Activated CD8-positive, alpha-beta memory T cell treated with anti-CD3 and anti-CD28 coated beads, Interleukin-2, amount 50 U/mL, for 48 hours (primary cell): Measurements from ENCODE around the gene LRRC36.

Experiments
- DNase-seq: peaks from one replicate; pipeline ENCODE4 v3.0.0-alpha.2; 2020

Gene LRRC36

GRCh38 chr16:67426022-67426421, 99.4 kb downstream of the LRRC36 start:
- DNase-seq, result no peak

DNA sequence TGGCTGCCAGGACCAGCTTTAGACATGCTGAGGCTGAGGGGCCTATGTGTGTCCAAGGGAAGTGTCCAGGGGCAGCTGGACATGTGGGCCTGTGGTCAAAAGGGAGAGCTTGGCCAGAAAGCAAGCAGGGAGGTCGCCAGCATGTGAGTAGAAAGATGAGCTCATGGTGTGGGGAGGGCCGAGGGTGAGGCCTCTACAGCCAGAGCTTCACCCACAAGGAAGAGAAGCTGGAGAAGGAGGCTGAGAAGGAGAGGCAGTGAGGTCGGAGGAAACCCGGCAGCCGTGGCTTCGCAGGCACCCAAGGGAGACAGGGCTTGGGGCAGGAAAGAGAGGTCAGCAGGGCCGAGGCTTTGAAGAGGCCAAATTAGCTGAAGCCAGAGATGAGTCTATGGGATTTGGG, 100.3 kb downstream of the LRRC36 start:
- DNase-seq, result no peak

DNA sequence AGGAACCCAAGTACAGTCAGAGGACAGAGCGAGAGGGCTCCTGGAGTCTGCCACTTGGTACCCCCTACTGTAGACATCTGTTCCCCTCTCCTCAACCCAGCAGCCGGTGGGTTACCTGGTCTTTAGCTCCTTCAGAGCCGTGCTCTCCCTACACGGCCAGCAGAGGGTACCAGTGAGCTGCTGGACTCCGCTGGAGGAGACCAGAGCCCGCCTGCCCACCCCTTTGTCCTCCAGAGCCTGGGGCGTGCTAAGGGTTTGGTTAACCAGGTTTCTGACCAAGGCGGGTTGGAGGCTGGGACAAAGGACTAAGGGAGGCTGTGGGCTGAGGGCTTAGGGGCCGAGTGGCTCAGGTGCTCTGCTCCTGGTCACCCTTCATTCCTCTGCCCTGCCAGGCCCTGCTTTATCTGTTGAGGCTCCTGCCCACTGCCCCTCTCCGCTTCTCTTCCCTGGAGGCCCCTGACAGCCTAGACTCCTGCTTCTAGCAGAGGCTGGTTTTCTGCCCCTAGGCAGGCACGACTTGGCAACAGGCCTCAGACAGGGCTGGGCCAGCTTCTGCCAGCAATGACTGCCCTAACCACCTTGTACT, 101.6 kb downstream of the LRRC36 start:
- DNase-seq, result peak; percentile 84

- no peak for DNase-seq
These were observed 102.6 kb downstream of the LRRC36 start for GRCh38 chr16:67429053-67429798.

DNA sequence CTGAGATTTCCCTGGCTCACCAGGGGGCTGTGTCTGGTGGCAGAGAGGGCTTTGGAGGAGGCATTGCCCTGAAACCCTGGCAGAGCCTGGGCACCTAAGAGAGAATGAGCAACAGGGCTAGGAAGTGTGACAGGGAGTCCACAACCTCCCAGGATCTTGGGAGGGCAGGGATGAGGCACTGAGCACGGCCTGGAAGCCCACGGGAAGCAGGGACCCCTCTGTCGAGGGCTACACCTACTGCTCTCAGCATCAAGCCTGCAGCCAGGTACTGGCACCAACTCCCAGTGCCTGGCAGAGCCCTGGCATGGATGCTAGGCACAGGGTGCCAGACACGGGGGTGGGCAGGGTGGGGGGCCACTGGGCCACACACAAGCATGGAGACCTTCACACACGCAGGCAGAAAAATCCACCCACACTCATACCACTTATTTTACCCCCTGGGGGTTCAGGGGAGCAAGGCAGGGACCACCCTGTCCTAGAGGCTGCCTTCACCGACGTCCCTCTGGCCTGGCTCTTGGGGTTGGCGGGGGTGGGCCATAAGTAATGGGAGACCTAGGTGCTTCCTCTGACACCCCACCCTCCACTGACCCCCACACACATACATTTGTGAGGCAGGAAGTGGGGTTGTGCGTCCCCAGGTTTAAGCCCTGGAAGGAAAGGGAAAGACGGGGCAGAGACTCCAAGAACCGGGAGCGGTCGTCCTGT, 103.3 kb downstream of the LRRC36 start:
- DNase-seq, result no peak

DNA sequence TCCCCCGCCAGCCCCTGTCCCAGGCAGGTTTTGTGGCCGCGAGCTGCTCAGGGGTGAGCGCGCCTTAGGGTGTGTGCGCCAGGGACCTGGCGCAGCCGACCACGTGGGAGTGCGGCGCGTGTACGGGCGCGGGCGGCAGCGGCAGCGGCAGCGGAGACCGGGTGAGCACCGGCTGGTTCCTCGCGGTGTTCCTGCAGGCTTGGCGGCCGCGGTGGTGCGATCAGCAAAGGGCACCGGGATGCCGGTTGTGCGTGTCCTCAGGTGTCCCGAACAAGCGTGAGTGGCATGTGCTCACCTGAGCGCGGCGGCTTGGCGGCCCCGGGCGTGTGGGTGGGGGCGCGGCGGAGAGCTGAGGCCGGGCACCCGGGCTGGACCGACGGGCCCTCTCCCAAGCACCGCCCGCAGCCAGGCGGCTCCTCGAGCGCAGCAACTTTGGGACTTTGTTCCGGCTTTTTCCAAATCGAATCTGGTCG, 103.9 kb downstream of the LRRC36 start:
- DNase-seq, result peak; percentile 74

- DNase-seq, result peak; percentile 60
These were observed 104.6 kb downstream of the LRRC36 start, which contains the start of gene HSD11B2 for GRCh38 chr16:67430977-67431774. TSS of gene HSD11B2 (plus strand) at chr16:67431121. CDS start at chr16:67431249, 128 bp downstream.

DNA sequence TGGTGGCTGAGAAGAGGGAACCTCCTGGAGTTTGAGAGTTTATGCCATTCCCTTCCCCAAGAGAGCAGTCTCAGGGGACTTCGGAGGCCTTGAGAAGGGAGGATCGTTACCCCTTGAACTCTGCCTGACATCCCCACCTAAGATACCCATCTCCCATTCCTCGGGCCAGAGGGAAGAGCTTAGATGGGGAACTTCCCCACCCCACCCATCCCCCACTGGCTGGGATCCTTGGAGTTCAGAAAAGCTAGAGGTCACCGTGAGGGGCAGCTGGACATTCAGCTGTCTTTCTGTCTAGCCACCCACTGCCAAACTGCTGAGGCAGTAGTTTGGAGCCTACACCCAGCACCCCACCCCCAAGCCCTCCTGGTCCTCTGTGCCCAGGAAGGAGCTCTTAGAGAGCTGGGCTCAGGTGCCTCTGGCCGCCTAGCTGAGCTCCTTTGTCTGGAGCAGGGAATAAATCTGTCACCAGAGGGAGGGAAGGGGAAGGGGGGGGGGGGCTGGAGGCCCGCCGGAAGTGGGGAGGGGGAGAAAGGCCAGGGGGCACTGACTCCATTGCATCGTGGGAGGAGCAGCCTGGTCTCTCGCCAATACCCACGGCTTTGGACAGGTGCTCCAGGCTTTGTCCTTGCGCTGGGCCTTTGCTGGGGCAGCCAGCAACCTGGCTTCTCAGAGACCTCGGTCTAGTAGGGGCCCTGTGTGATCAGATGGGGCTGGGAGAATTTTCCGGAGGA, 105.3 kb downstream of the LRRC36 start:
- no peak for DNase-seq

GRCh38 chr16:67432506-67432890, 105.9 kb downstream of the LRRC36 start:
- DNase-seq, result no peak

DNA sequence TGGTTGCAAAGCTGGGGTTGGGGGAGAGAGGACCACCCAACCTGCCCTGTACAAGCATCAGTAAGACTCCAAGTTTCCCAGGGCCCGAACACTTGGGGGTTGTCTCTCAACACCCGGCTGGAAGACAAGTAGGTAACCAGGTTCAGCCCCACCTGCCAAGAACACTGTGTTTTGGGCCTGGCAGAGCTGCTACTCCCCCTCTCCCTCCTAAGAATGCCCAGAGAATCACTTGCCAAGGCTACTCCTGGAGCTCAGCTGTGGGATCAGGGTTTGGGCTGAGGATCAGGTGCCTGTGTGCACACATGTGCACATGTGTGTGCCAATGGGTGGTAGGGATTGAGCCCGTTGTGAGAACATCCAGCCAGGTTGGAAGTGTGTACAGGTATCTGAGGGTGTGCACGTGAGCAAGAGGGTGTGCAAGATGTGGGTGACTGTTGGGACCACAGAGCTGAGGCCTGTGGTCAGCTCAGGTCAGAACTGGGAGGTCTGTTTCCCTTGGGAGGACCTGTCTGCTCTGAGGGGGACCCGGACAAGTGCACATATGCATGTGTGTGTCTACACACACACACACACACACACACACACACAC, 106.6 kb downstream of the LRRC36 start:
- no peak for DNase-seq
